NCI-H526 (cell line): ENCODE results near the gene MARCHF3.
"Not testable (repeated sequence)": the region's sequence is repeated elsewhere in the genome, so short reads cannot be mapped to it uniquely, and the experiment has no call there.

Experiments used
- DNase-seq, 2 experiments: peaks; one replicate each; lab custom pipeline; 2025; lab: John Stamatoyannopoulos, UW

The MARCHF3 gene

GRCh38 chr5:126872561-126873354, 157.6 kb downstream of the MARCHF3 start:
- DNase-seq = peak in 1 of 2 experiments; percentile 18

GRCh38 chr5:126871441-126871840, 158.9 kb downstream of the MARCHF3 start:
- DNase-seq = no peak

GRCh38 chr5:126869005-126869451, 161.3 kb downstream of the MARCHF3 start:
- DNase-seq = peak in 1 of 2 experiments; percentile 37

GRCh38 chr5:126868338-126869004, 161.9 kb downstream of the MARCHF3 start:
- DNase-seq = no peak

- DNase-seq = no peak
These were observed 163.3 kb downstream of the MARCHF3 start for GRCh38 chr5:126866851-126867636.

GRCh38 chr5:126865299-126865698, 165.1 kb downstream of the MARCHF3 start:
- no peak for DNase-seq

GRCh38 chr5:126864042-126864688, 166.2 kb downstream of the MARCHF3 start:
- DNase-seq = no peak

- no peak for DNase-seq
These were observed 167.0 kb downstream of the MARCHF3 start for GRCh38 chr5:126863402-126863801.

GRCh38 chr5:126858441-126858840, 171.9 kb downstream of the MARCHF3 start:
- no peak for DNase-seq

GRCh38 chr5:126857472-126858410, 172.6 kb downstream of the MARCHF3 start:
- DNase-seq = no peak

GRCh38 chr5:126855266-126855665, 175.1 kb downstream of the MARCHF3 start:
- DNase-seq = no peak

- DNase-seq = no peak
These were observed 175.7 kb downstream of the MARCHF3 start for GRCh38 chr5:126854526-126855110.

- not testable (repeated sequence) for DNase-seq
These were observed 176.6 kb downstream of the MARCHF3 start for GRCh38 chr5:126853541-126854307.

GRCh38 chr5:126852841-126853271, 177.5 kb downstream of the MARCHF3 start:
- DNase-seq = no peak

GRCh38 chr5:126852091-126852571, 178.2 kb downstream of the MARCHF3 start:
- peak; percentile 16 to 20 for DNase-seq

- no peak for DNase-seq
These were observed 178.8 kb downstream of the MARCHF3 start for GRCh38 chr5:126851501-126852011.

GRCh38 chr5:126849101-126849678, 181.2 kb downstream of the MARCHF3 start:
- no peak for DNase-seq

GRCh38 chr5:126848253-126848652, 182.1 kb downstream of the MARCHF3 start:
- no peak for DNase-seq

- no peak for DNase-seq
These were observed 182.5 kb downstream of the MARCHF3 start for GRCh38 chr5:126847826-126848251.
